Progenitor cell of endocrine pancreas (in vitro differentiated cells): ENCODE results near the gene UAP1. TPM values are rescaled to one million over a fixed set of nuclear protein-coding genes. Genes with fewer than 3 reads are reported as not detected.

Experiments used
- DNase-seq: peaks from one replicate; pipeline ENCODE4 v3.0.0; 2021; ENCODE audit warnings: low spot score; ENCODE audit not compliant: unreplicated experiment
- H3K27ac Mint-ChIP-seq: 2 replicates; pipeline ENCODE4 v1.8.0; 2021; ENCODE audit warnings: mild to moderate bottlenecking, moderate library complexity, mixed read lengths
- H3K27me3 Mint-ChIP-seq: 2 replicates; pipeline ENCODE4 v1.8.0; 2021; ENCODE audit warnings: mixed read lengths
- H3K36me3 Mint-ChIP-seq: 2 replicates; pipeline ENCODE4 v1.8.0; 2022; ENCODE audit warnings: mixed read lengths; ENCODE audit not compliant: insufficient read depth
- H3K4me1 Mint-ChIP-seq: 2 replicates; pipeline ENCODE4 v1.8.0; 2021; ENCODE audit warnings: low read depth, mixed read lengths
- H3K4me3 Mint-ChIP-seq: 2 replicates; pipeline ENCODE4 v1.8.0; 2021; ENCODE audit warnings: low read depth, mild to moderate bottlenecking, moderate library complexity, mixed read lengths
- H3K9me3 Mint-ChIP-seq: 2 replicates; pipeline ENCODE4 v1.8.0; 2021; ENCODE audit warnings: low read depth, mixed read lengths
- CTCF ChIP-seq: fragments of 200-600 bp; sonication (generic); IDR thresholded peaks from one replicate; pipeline ENCODE4 v1.5.0; 2021; ENCODE audit warnings: antibody characterized with exemption, mild to moderate bottlenecking; ENCODE audit not compliant: unreplicated experiment
- total RNA-seq: library from RNA; stranded (reverse); gene quantifications from 2 replicates; pipeline ENCODE4 v1.2.1, GENCODE V29; 2021

The UAP1 gene
- total RNA-seq, 1 donor from 2014 or later: 30.8 TPM

- no peak for TF ChIP-seq CTCF
- no peak for DNase-seq
- Mint-ChIP-seq H3K4me3 (no peak overlapping the region), H3K27me3 (no peaks in the 10 kb centered on the region), H3K27ac (no peak overlapping the region), H3K36me3 (peaks cover 8% of the 10 kb centered on the region), H3K9me3 (peaks cover 12% of the 10 kb centered on the region), H3K4me1 (peaks cover 2% of the 10 kb centered on the region)
These were observed 55.3 kb downstream of the UAP1 start for GRCh38 chr1:162616848-162617247.

GRCh38 chr1:162617513-162617912, 56.0 kb downstream of the UAP1 start:
- Mint-ChIP-seq H3K27me3 (no peaks in the 10 kb centered on the region), H3K27ac (no peak overlapping the region), H3K36me3 (peaks cover 8% of the 10 kb centered on the region), H3K4me3 (no peak overlapping the region), H3K4me1 (peaks cover 2% of the 10 kb centered on the region), H3K9me3 (peaks cover 12% of the 10 kb centered on the region)
- no peak for DNase-seq
- no peak for TF ChIP-seq CTCF

- no peak overlapping the region for H3K4me3 Mint-ChIP-seq
- DNase-seq: no peak
These were observed 57.6 kb downstream of the UAP1 start for GRCh38 chr1:162619076-162619475.

GRCh38 chr1:162621256-162621655, 59.7 kb downstream of the UAP1 start:
- peaks cover 8% of the 10 kb centered on the region for H3K36me3 Mint-ChIP-seq
- no peak overlapping the region for H3K27ac Mint-ChIP-seq
- H3K27me3 Mint-ChIP-seq: no peaks in the 10 kb centered on the region
- no peaks in the 10 kb centered on the region for H3K4me1 Mint-ChIP-seq
- TF ChIP-seq CTCF: no peak
- H3K4me3 Mint-ChIP-seq: no peak overlapping the region
- H3K9me3 Mint-ChIP-seq: peaks cover 12% of the 10 kb centered on the region
- DNase-seq: no peak

More at GRCh38 chr1:162619076-162619475, 57.6 kb downstream of the UAP1 start:
- Mint-ChIP-seq H3K27me3 (no peaks in the 10 kb centered on the region), H3K9me3 (peaks cover 12% of the 10 kb centered on the region), H3K4me1 (no peaks in the 10 kb centered on the region), H3K36me3 (peaks cover 8% of the 10 kb centered on the region), H3K27ac (no peak overlapping the region)
- no peak for TF ChIP-seq CTCF

GRCh38 chr1:162625679-162626078, 64.2 kb downstream of the UAP1 start:
- TF ChIP-seq CTCF: no peak

More at GRCh38 chr1:162625679-162626078, 64.2 kb downstream of the UAP1 start:
- no peak overlapping the region for H3K4me3 Mint-ChIP-seq
- no peak overlapping the region for H3K27ac Mint-ChIP-seq
- H3K27me3 Mint-ChIP-seq: no peaks in the 10 kb centered on the region
- H3K36me3 Mint-ChIP-seq: no peaks in the 10 kb centered on the region
- no peaks in the 10 kb centered on the region for H3K4me1 Mint-ChIP-seq
- H3K9me3 Mint-ChIP-seq: no peaks in the 10 kb centered on the region
- no peak for DNase-seq
